Measurements from ENCODE around the gene SAMM50.

Gene SAMM50

GRCh38 chr22:43968614-43969013 is 13.4 kb downstream of the SAMM50 start:
- no peak overlapping the region for H3K4me3 ChIP-seq (ENCODE audit: low read depth, low read length)
- in situ Hi-C loops (cut with HindIII; ENCODE audit: low pct_ligation_motif_present, low sequenced_read_pairs) = no loop called here
- peaks cover 69% of the 10 kb centered on the region for H3K36me3 ChIP-seq (replicated peaks)
- H3K27me3 ChIP-seq (replicated peaks) = no peaks in the 10 kb centered on the region
- no peak for TF ChIP-seq CTCF (IDR thresholded peaks at IDR 0.05; ENCODE audit: low read depth, low read length, missing control alignments)
- DNase-seq = no peak
- H3K27ac ChIP-seq = no peak overlapping the region

GRCh38 chr22:43969021-43969878 is 14.0 kb downstream of the SAMM50 start:
- no peaks in the 10 kb centered on the region for H3K27me3 ChIP-seq (replicated peaks)

GRCh38 chr22:43969989-43970755 is 14.9 kb downstream of the SAMM50 start:
- H3K36me3 ChIP-seq (replicated peaks) = peaks cover 68% of the 10 kb centered on the region
- no peak for TF ChIP-seq CTCF (IDR thresholded peaks at IDR 0.05; ENCODE audit: low read depth, low read length, missing control alignments)
- DNase-seq = no peak
- H3K27me3 ChIP-seq (replicated peaks) = no peaks in the 10 kb centered on the region
- in situ Hi-C loops (cut with HindIII; ENCODE audit: low pct_ligation_motif_present, low sequenced_read_pairs) = no loop called here
- H3K27ac ChIP-seq = no peak overlapping the region
- no peak overlapping the region for H3K4me3 ChIP-seq (ENCODE audit: low read depth, low read length)

More at GRCh38 chr22:43969021-43969878, 14.0 kb downstream of the SAMM50 start:
- no peak for DNase-seq
- in situ Hi-C loops (cut with HindIII; ENCODE audit: low pct_ligation_motif_present, low sequenced_read_pairs) = no loop called here
- Histone ChIP-seq H3K36me3 (replicated peaks) (peaks cover 70% of the 10 kb centered on the region), H3K4me3 (ENCODE audit: low read depth, low read length) (no peak overlapping the region), H3K27ac (no peak overlapping the region)
- no peak for TF ChIP-seq CTCF (IDR thresholded peaks at IDR 0.05; ENCODE audit: low read depth, low read length, missing control alignments)

GRCh38 chr22:43971112-43971511 is 15.9 kb downstream of the SAMM50 start:
- TF ChIP-seq CTCF (IDR thresholded peaks at IDR 0.05; ENCODE audit: low read depth, low read length, missing control alignments) = no peak
- no peak overlapping the region for H3K27ac ChIP-seq
- H3K36me3 ChIP-seq (replicated peaks) = peaks cover 72% of the 10 kb centered on the region
- no peak for DNase-seq
- H3K4me3 ChIP-seq (ENCODE audit: low read depth, low read length) = no peak overlapping the region
- no peaks in the 10 kb centered on the region for H3K27me3 ChIP-seq (replicated peaks)
- in situ Hi-C loops (cut with HindIII; ENCODE audit: low pct_ligation_motif_present, low sequenced_read_pairs) = no loop called here

GRCh38 chr22:43972931-43973462 is 17.8 kb downstream of the SAMM50 start:
- H3K36me3 ChIP-seq (replicated peaks) = peaks cover 71% of the 10 kb centered on the region

More at GRCh38 chr22:43972931-43973462, 17.8 kb downstream of the SAMM50 start:
- DNase-seq = no peak
- no peaks in the 10 kb centered on the region for H3K27me3 ChIP-seq (replicated peaks)
- no peak for TF ChIP-seq CTCF (IDR thresholded peaks at IDR 0.05; ENCODE audit: low read depth, low read length, missing control alignments)
- no peak overlapping the region for H3K4me3 ChIP-seq (ENCODE audit: low read depth, low read length)
- H3K27ac ChIP-seq = no peak overlapping the region
- in situ Hi-C loops (cut with HindIII; ENCODE audit: low pct_ligation_motif_present, low sequenced_read_pairs) = no loop called here

Data from brain microvascular endothelial cell (primary cell).